NCI-H146 treated with DMSO at 0.1 percent for 48 hours (cell line): ENCODE measurements around the gene OLFM1.
"Not testable (repeated sequence)": the region's sequence is repeated elsewhere in the genome, so short reads cannot be mapped to it uniquely, and the experiment has no call there.

ENCODE experiments used
- DNase-seq: peaks from one replicate; lab custom pipeline; 2025; ENCODE audit not compliant: unreplicated experiment; lab: John Stamatoyannopoulos, UW

Gene OLFM1

DNA sequence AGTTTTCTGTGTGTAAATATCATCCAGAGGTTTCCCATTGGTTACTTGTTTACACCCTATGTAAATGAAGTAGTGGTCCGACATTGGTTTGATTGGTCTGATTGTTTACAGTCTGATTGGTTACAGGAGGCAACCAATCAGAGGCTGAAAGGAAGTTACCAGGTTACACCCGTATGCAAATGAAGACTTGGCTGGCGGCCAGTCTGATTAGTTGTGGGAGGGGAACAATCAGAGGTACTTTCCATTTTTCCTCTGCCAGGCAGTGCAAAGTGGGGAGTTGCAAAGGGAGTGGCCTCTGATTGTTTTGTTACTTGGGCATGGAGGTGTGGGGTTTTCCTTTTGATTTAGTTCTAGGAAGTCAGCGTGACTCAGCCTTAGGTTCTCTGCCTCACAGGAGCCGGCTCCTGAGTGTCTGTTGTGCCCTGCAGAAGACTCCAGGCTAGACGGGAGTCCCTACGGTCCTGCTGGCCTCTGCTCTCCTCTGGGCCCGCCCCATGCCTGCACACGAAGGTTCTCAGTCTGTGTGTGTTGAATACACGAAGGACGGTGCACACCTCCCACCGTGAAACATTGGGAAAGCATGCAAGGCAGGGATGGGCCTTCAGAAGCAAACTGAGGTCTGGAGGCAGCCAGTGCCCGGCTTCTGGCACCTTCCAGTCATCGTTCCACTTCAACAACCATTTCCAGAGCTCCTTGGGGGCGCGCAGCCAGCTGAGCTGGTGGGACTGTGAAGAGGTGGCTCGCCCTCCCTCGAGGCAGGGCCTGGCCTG is 42.9 kb downstream of the OLFM1 start:
- no peak for DNase-seq

DNA sequence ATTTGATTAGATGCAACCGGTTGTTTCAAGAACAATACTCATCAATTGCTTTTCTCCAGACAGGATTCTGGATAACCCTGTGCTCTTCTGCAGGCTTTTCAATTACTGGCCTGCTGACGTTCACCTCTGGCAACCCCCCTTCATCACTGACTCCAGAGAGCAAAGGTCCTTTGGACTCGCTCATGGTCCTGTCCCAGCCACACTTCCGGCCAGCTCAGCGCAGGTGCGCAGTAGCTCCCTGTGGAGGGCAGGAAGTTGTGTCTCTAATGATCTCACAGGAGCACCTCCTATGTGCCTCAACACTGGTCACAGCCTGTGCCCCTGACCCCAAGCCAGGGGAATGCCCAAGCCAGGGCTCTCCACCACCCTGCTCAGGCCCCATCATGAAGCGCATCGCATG is 44.0 kb downstream of the OLFM1 start:
- DNase-seq, result no peak

DNA sequence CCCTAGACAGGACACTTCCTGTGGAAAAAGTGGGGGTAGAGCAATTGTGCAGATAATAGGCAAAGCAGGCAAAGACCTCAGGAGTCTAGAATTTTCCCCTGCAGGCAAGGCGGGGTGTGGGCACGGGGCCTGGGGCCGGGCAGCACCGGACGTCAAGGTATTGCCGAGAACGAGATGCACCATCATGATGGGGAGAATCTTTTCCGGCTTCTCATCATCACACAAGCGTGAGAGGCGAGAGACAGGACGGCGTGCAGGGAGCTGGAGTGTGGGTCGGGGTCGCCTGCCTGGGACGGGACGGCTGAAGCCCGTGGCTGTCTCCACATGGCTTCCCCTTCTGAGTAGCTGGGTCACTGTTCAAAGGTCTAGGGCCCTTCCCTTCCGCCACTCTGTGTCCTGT is 44.5 kb downstream of the OLFM1 start:
- DNase-seq, result no peak

DNA sequence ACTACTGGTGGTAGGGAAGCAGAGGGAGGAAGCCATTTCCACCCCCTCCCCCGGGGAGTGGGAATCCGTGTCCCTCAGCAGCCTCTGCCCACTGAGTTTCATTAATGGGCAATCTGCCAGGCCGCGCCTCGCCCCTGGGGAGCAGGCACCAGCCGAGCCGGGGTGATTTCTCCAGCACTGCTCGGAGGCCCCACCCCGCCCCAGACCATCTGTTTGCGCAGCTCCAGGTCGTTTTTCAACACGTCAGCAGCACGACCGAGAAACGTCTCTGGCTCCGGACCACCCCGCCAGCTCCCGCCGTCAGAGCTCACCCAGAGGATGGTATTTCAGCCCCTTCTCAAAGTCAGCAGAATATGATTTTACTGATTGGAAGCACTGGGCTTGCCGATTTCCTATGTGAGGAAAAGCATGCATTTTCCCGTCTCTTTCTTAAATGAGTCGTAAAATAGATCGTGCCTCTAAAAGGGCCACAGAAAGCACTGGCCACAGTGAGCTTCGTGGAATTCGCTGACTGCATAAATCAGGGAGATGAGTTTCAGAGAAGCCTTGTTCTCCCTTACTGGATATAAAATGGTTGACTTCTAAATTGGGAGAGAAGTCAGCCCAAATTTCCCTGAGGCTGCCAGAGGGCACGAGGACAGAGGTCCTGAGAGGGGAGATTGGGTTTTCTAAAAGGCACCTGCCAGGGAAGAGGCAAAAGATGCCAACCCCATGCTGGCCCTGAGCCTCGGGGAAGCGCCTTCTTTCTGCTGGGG is 47.0 kb downstream of the OLFM1 start:
- no peak for DNase-seq

DNA sequence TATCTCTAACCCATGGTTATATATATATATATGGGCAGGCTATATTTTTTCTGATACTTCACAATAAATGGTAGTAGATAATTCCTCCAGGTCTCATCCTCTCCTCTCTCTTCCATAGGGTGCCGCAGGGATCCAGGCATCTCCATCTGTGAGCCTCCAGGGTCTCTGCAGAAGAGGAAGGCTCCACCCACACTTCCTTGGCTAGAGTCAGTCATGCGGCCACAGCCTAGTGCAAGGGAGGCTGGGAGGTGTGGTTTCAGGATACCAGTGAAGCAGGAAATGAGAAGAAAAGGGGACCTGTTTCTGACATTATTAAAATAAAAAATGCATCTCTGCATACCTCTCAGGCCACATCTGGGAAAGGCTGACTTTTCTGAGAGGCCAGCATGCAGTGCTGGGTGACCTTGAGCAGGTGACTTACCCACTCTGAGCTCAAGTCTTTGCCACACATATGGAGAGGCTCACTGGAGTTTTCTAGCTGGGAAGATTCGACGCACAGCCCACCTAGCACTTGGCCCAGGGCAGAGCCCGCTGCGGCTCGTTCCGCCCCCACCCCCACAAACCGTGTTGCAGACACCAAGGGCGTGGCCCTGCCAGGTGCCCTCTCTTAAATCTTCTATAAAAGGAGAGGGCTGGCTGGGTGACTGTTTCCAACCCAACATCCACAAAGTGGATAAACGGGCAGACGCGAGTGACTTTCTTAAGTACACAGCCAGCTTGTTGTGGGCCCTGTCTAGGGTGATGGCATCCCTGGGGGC is 47.9 kb downstream of the OLFM1 start:
- no peak for DNase-seq

DNA sequence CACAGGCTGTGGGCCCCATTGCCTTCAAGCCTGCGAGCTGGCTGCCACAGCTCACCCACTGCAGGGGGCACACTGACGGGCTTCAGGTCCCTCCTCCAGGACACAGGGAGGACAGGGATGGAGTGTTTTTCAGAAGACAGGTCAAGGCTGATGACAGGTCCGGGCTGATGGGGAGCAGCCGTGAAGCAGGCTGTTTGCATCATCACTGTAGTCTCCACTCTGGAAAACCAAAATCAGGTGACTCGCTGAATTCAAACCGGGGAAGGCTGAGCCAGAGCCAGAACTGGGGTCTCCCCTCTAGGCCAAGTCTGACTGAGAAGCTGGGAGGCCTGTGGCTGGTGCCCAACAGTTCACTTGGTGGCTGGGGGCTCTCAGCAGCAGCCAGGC is 48.5 kb downstream of the OLFM1 start:
- no peak for DNase-seq

DNA sequence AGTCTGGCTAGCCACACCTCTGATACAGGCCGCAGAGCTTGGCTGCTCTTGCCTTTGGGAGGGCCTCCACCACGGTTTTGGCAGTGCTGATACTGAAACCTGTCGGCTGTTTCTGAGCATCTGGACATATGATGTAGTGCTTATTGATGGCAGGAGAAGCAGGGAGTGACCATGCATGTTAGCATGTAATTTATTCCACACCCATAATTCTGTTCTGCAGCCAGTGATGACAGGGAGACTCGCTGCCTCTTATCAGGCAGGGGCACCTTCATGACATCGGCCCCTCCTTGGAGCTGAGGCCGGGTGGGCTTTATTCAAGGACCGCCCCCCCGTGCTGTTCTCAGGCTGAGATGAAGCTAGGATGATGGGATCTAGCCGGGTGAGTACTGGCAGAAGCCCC is 49.0 kb downstream of the OLFM1 start:
- no peak for DNase-seq

DNA sequence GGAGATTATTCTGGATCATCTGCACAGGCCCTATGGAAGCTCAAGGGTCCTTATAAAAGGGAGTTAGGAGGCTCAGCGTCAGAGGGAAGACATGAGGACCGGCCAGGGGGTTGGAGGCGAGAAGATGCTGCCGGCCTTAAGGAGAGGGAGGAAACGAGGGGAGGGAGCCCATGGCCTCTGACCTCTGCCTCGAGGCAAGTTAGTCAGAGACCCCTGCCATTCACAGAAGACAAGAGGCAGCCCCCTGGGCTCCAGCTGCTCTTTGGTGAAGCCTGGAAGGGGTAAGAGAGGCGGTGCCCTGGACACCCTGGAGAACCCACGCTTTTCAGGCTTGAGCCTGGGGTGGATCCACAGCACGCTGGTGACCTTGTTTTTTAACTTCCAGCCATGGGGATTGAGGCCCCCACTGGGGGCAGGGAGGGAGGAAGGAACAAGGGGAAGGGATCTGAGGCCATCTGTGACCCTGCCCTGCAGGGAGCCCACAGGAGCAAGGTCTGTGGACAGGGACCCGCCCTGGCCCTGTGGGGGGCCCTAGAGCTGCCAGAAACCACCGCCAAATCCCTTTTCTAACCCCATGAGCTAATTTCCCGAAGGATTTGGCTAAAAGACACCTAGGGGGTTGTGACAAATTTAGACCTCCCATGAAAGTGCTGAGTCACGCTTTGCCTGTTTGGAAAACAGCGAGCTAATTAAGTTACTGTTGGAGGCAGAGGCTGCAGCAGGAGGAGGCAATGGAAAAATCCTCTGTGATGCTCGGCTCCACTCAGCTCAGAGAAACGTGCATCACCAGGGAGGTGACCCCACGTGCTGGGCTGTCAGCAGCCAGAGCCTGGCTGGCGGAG is 49.7 kb downstream of the OLFM1 start:
- no peak for DNase-seq

DNA sequence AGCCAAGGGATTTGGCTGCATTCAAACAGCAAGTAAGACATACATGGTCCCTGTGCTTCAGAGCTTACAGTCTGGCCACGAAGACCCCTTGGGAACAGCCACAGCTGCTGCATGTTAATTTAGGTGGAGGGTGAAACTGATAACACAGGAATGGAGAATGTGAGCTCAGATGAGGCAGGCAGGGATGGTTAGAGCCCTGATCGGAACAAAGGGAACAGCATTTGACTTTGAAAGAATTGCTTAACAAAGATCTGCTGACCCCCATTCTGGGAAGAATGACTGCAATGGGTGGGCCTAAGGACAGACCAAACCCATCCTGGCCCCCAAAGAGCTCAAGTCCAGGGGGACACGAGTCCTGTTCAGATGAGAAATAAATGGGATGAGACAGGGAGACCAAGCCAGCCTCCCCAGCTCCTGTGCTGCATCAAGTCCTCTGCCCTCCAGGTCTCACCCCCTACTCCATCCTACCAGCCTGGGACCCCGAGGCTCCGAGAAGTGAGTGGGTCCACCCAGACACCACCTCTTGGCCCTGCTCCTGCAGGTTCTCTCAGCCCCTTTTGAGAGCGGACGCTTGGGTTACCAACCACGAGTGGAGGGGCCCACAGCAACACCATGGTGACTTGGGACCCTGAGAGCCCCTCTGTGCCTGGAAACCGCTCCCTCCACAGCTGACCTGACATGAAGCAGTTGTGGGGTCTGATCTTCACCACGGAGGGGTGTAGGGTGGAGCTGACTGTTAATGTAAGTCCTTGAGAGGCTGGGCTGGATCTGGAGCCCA is 50.8 kb downstream of the OLFM1 start:
- no peak for DNase-seq

DNA sequence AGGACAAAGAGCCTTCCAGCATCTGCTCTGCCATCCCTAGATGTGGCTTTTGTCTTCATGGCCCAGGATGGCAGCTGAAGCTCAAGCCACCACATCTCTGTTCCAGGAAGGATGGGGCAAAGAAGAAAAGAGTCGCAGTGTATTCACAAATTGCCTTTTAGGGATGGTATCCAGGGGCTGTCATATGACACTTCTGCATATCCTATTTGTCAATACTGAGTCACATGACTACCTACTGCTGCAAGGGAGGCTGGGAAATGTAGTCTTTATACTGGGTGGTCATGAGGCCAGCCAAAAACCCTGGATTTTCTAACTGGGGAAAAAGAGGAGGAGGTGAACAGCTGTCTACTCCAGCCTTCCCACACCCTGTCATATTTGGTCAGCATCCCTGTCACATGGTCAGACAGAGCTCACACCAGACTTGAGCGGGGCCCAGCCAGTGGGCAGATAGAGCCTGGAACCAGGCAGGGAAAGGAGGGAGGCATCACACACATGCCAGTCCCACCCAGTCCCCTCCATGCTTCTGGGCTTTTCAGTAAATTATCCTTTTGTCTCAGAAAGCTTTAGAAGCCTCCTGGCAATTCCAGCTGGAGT is 52.0 kb downstream of the OLFM1 start:
- DNase-seq, result no peak

DNA sequence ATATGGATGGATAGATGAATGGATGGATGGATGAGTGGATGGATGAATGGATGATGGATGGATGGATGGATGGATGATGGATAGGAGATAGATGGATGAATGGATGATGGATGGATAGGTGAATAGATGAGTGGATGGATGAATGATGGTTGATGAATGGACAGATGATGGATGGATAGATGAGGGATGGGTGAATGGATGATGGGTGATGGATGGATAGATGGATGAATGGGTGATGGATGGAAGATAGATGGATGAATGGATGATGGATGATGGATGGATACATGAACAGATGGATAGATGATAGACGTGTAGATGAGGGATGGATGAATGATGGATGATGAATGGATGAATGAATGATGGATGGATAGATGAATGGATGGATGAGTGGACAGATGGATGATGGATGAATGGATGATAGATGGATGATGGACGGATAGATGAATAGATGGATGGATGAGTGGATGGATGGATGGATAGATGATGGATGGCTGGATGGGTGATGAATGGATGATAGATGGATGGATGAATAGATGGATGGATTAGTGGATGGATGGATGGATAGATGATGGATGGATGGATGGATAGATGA is 53.8 kb downstream of the OLFM1 start:
- DNase-seq, result no peak

DNA sequence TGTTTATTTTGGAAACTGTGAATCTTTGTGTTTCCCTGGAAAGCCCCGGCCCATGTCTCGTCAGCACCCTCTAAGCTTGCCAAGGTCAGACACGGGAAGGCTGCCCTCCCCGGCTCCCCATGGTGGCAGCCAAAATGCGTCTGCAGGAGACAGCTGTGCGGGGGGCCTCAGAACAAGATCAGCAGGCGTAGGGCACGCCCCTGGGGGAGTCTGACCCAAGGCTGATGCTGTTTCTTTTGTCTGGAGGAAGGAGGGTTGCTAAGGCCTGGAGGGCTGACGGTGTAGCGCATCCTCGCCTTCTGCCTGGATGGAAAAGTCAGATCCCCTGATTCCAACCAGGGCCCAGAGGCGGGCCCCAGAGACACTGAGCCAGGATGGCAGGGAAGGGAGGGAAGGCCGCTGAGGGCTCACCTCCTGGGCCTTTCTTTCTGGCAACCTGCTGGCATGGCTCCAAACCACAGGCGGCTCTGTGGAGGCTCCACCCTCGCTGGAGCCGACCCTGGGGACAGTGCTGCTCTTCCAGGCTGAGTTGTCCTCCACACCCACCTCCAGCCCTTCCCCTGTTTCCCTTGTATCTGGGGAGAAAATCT is 57.2 kb downstream of the OLFM1 start:
- no peak for DNase-seq

DNA sequence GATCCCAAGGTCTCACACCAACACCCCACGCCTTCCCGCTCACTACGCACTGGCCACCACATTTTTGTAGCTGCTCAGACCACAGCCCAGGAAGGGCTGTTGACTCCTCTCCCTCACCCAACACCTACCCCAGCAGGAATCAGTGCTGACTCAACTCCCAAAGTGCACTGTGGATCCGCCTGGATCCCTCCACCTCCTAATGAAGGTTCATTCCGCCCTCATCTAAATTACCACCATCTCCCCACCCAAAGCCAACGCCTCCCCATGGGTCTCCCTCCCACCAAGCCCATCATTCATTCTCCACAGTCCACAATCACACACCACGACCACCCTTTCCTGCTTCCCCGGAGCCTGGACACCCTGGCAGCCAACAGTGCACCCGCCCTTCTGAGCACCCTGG is 57.8 kb downstream of the OLFM1 start:
- DNase-seq, result no peak

DNA sequence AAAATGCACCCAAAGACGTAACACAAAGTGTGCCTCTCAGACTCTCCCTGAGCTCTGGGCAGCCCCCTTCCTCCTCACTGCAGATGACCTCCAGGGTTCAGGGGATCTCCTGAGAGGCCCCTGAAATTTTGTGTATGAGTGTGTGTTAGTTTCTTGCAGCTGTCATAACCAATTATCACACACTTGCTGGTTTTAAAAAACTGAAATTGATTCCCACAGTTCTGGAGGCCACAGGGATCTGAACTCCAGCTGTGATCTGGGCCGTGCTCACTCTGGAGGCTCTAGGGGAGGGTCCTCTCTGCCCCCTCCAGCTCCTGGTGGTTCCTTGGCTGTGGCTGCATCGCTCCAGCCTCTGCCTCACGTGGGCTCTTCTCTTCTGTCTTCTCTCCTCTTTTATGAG is 58.8 kb downstream of the OLFM1 start:
- no peak for DNase-seq

DNA sequence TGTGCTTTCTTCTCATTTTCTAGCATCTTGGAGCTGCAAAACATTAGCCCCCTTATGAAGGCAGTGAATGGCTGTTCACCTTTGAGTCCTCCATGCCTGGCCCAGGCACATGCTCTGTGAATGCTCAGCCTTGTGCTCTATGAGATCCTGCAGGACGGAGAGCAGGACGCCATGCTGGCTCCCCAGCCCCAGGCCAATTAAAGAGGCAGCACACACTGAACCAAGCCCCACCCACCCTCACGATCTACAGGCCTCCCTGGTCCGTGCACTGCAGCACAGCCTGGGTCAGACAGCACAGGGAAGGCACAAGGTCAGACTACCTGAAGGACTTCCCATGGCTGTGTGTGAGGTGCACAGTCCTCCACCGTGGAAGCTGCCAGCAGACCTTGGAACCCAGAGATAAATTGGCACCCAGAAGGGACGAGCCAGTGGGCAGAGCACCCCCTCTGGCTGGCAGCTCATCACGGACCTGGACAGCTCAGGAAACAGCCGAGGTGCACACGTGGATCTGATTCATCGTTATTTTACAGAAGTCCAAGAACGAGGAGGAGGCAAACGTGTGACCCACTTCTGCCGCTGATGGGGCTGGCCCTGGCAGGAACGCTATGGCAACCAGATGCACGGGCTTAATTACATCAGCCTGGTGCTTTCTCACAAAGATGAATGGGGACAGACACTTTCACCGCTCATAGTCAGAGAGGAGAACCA is 59.5 kb downstream of the OLFM1 start:
- DNase-seq, result no peak

DNA sequence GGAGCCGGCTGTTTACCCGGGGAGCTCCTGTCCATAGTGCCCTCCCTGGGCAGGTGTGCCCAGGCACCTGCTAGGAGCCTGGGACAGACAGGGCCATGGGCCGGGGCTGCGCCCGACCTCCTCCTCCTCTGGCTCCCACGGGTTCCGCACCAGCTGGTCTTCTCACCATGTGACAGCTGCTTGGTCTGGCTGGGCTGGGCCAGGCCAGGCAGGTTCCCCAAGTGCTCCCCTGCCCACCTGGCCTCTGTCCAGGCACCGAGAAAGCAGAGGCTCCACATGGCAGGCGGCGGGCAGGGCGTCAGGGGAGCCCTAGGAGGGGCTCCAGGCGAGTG is 60.0 kb downstream of the OLFM1 start:
- DNase-seq, result no peak

DNA sequence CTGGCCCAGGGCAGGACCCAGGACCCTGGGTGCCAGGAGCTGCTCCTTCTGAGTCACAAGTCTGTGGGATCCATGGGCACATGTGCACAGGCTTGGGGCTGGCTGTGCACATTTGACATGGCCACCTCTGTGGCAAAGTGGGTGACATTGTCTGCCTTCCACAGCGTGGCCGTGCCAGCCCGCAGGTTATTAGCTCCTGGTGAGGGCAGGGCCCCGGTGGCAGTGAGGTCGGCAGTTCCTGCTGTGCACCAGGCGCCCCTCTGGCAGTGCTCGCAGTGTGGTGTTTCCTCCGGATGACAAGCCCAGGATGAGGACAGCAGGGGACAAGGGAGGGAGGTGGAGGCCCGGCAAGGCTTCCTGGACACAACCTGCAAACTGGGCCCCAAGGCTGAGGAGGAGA is 60.5 kb downstream of the OLFM1 start:
- no peak for DNase-seq

DNA sequence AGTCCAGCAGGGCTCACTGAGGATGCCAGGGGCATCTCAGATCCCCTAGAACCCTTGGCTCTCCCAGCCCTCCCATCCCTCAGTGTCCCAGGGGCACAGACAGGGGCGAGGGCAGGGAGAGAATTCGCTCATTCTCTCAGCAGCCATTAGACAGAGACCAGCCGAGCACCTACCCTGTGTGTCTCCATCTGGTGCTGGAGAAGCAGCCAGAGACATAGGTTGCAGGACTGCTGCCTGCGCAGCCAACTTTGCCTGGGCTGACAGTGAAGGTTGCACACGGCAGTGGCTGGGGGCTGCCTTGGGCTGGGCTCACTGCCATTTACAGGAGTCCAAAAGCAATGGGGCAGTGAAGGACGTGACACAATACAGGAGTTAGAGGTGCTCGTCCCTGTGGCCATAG is 60.9 kb downstream of the OLFM1 start:
- no peak for DNase-seq

DNA sequence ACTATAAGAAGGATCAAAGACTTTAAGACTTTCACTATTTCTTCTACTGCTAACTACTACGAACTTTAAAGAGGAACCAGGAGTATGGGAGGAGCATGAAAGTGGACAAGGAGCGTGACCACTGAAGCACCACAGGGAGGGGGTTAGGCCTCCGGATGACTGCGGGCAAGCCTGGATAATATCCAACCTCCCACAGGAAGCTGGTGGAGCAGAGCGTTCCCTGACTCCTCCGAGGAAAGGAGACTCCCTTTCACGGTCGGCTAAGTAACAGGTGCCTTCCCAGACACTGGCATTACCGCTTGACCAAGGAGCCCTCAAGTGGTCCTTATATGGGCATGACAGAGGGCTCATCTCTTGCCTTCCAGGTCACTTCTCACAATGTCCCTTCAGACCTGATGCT is 62.4 kb downstream of the OLFM1 start:
- not testable (repeated sequence) for DNase-seq
